Measurements from ENCODE around the gene FAM171A1.

The FAM171A1 gene

GRCh38 chr10:15230257-15230656 lies 140.8 kb downstream of the FAM171A1 start:
- Histone ChIP-seq H3K36me3 (ENCODE audit: insufficient read depth, low read length) (no peaks in the 10 kb centered on the region), H3K9me3 (ENCODE audit: insufficient read depth, low read depth, low read length) (no peaks in the 10 kb centered on the region), H2AFZ (ENCODE audit: low read length) (no peak overlapping the region), H3K79me2 (ENCODE audit: insufficient read depth, low read length) (no peaks in the 10 kb centered on the region), H3K4me3 (ENCODE audit: low read length, poor library complexity, severe bottlenecking) (no peak overlapping the region), H3K9me2 (replicated peaks; ENCODE audit: low read depth, low read length) (no peaks in the 10 kb centered on the region), H3K9ac (ENCODE audit: low read depth, low read length, poor library complexity, severe bottlenecking) (no peak overlapping the region), H3K4me2 (ENCODE audit: low read depth, low read length, poor library complexity, severe bottlenecking) (no peak overlapping the region), H3F3A (ENCODE audit: low read depth) (no peaks in the 10 kb centered on the region), H3K27me3 (ENCODE audit: insufficient read depth, low read length, poor library complexity, severe bottlenecking) (no peaks in the 10 kb centered on the region), H3K4me1 (ENCODE audit: insufficient read depth, low read length, poor library complexity, severe bottlenecking) (no peaks in the 10 kb centered on the region), H4K20me1 (ENCODE audit: insufficient read depth, low read length, poor library complexity, severe bottlenecking) (no peaks in the 10 kb centered on the region)
- TF ChIP-seq, protein P1, sequence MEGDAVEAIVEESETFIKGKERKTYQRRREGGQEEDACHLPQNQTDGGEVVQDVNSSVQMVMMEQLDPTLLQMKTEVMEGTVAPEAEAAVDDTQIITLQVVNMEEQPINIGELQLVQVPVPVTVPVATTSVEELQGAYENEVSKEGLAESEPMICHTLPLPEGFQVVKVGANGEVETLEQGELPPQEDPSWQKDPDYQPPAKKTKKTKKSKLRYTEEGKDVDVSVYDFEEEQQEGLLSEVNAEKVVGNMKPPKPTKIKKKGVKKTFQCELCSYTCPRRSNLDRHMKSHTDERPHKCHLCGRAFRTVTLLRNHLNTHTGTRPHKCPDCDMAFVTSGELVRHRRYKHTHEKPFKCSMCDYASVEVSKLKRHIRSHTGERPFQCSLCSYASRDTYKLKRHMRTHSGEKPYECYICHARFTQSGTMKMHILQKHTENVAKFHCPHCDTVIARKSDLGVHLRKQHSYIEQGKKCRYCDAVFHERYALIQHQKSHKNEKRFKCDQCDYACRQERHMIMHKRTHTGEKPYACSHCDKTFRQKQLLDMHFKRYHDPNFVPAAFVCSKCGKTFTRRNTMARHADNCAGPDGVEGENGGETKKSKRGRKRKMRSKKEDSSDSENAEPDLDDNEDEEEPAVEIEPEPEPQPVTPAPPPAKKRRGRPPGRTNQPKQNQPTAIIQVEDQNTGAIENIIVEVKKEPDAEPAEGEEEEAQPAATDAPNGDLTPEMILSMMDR (conservative IDR thresholded peaks at IDR 0.05; ENCODE audit: low read length) = no peak
- no peak for TF ChIP-seq EZH2phosphoT487 (IDR thresholded peaks at IDR 0.05; ENCODE audit: borderline replicate concordance)

DNA sequence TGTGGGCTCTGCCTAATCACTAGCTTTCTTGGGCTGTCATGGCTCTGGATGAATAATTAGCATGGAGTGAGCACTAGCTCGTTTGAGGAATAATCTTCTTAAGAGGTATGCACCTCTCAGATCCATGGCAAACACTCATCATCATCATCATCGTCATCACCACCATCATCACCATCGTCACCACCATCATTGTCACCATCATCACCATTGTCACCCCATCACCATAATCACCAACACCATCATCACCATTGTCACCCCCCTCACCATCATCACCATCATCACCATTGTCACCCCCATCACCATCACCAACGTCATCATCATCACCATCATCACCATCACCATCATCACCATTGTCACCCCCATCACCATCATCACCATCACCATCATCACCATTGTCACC lies 141.8 kb downstream of the FAM171A1 start:
- Histone ChIP-seq H3K79me2 (ENCODE audit: insufficient read depth, low read length) (no peaks in the 10 kb centered on the region), H4K20me1 (ENCODE audit: insufficient read depth, low read length, poor library complexity, severe bottlenecking) (no peaks in the 10 kb centered on the region), H3K4me2 (ENCODE audit: low read depth, low read length, poor library complexity, severe bottlenecking) (no peak overlapping the region), H3K4me1 (ENCODE audit: insufficient read depth, low read length, poor library complexity, severe bottlenecking) (no peaks in the 10 kb centered on the region), H3K9ac (ENCODE audit: low read depth, low read length, poor library complexity, severe bottlenecking) (no peak overlapping the region), H3F3A (ENCODE audit: low read depth) (no peaks in the 10 kb centered on the region), H3K36me3 (ENCODE audit: insufficient read depth, low read length) (no peaks in the 10 kb centered on the region), H2AFZ (ENCODE audit: low read length) (no peak overlapping the region), H3K9me2 (replicated peaks; ENCODE audit: low read depth, low read length) (no peaks in the 10 kb centered on the region), H3K27me3 (ENCODE audit: insufficient read depth, low read length, poor library complexity, severe bottlenecking) (no peaks in the 10 kb centered on the region), H3K9me3 (ENCODE audit: insufficient read depth, low read depth, low read length) (no peaks in the 10 kb centered on the region; the same call in 1 of the 2 replicates), H3K4me3 (ENCODE audit: low read length, poor library complexity, severe bottlenecking) (no peak overlapping the region)
- TF ChIP-seq, protein P1 (conservative IDR thresholded peaks at IDR 0.05; ENCODE audit: low read length) = no peak
- TF ChIP-seq EZH2phosphoT487 (IDR thresholded peaks at IDR 0.05; ENCODE audit: borderline replicate concordance) = no peak

DNA sequence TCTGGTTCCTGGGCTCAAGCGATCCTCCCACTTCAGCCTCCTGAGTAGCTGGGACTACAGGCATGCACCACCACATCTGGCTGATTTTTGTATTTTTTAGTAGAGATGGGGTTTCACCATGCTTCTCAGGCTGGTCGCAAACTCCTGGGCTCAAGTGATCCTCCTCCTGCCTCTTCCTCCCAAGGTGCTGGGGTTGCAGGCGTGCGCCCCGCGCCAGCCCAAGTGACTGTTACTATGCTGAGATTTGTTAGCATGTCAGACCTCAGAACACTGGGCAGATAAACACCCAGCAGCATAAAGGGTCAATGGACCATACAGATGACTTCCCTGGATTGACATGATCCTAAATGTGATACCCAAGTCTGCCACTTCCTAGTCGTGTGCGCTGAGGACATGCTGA lies 142.7 kb downstream of the FAM171A1 start:
- no peaks in the 10 kb centered on the region; the same call in 1 of the 2 replicates for H3K9me3 ChIP-seq (ENCODE audit: insufficient read depth, low read depth, low read length)
- H3K4me1 ChIP-seq (ENCODE audit: insufficient read depth, low read length, poor library complexity, severe bottlenecking) = no peaks in the 10 kb centered on the region
- no peak overlapping the region for H2AFZ ChIP-seq (ENCODE audit: low read length)
- H3K27me3 ChIP-seq (ENCODE audit: insufficient read depth, low read length, poor library complexity, severe bottlenecking) = no peaks in the 10 kb centered on the region
- H3K79me2 ChIP-seq (ENCODE audit: insufficient read depth, low read length) = no peaks in the 10 kb centered on the region
- H3K36me3 ChIP-seq (ENCODE audit: insufficient read depth, low read length) = no peaks in the 10 kb centered on the region
- H3K4me2 ChIP-seq (ENCODE audit: low read depth, low read length, poor library complexity, severe bottlenecking) = no peak overlapping the region
- TF ChIP-seq, protein P1 (conservative IDR thresholded peaks at IDR 0.05; ENCODE audit: low read length) = no peak
- no peak for TF ChIP-seq EZH2phosphoT487 (IDR thresholded peaks at IDR 0.05; ENCODE audit: borderline replicate concordance)
- H3K9me2 ChIP-seq (replicated peaks; ENCODE audit: low read depth, low read length) = no peaks in the 10 kb centered on the region
- no peak overlapping the region for H3K9ac ChIP-seq (ENCODE audit: low read depth, low read length, poor library complexity, severe bottlenecking)
- no peak overlapping the region for H3K4me3 ChIP-seq (ENCODE audit: low read length, poor library complexity, severe bottlenecking)
- H3F3A ChIP-seq (ENCODE audit: low read depth) = no peaks in the 10 kb centered on the region
- no peaks in the 10 kb centered on the region for H4K20me1 ChIP-seq (ENCODE audit: insufficient read depth, low read length, poor library complexity, severe bottlenecking)
